GM12878 (cell line): Measurements from ENCODE around the gene CD84. TPM values are rescaled to one million over a fixed set of nuclear protein-coding genes. Genes with fewer than 3 reads are reported as not detected.

ENCODE experiments used
- ATAC-seq: fragments of 200-7000 bp; cut with Tn5 transposase; 3 replicates; pipeline ENCODE4 v1.9.1; 2020; ENCODE audit warnings: mild to moderate bottlenecking, moderate library complexity
- BruUV-seq: library from RNA; stranded (reverse); fragments of 400-500 nt; replicated peaks from 2 replicates; lab custom pipeline; 2021; lab: Mats Ljungman, UMichigan
- CTCF ChIA-PET: fragments of 300-600 bp; sonication (Branson Sonifier 250); formaldehyde crosslinking; extraction: SDS; loops from one replicate; lab custom pipeline; 2021; ENCODE audit warnings: inconsistent platforms; lab: Yijun Ruan, JAX
- POLR2A ChIA-PET: fragments of 350-600 bp; formaldehyde crosslinking; extraction: SDS; loops from one replicate; lab custom pipeline; 2021; ENCODE audit warnings: inconsistent platforms; lab: Charles Lee
- RAD21 ChIA-PET: fragments of 300-600 bp; sonication (Branson Sonifier 250); formaldehyde crosslinking; loops from one replicate; lab custom pipeline; 2023; ENCODE audit warnings: antibody characterized with exemption; ENCODE audit not compliant: unreplicated experiment; lab: Charles Lee
- SMC1A ChIA-PET: fragments of 300-600 bp; sonication (Branson Sonifier 250); formaldehyde crosslinking; loops from one replicate; lab custom pipeline; 2023; ENCODE audit not compliant: unreplicated experiment, uncharacterized antibody; lab: Charles Lee
- DNase-seq: peaks from one replicate; pipeline ENCODE4 v3.0.0-alpha.2; 2011; ENCODE audit warnings: low read depth, low spot score
- FAIRE-seq: peaks from 3 replicates; lab custom pipeline; 2011; peaks lifted over from hg19 to GRCh38; lab: Jason Lieb, UNC
- H2AFZ ChIP-seq: 2 replicates; pipeline ENCODE4 v1.6.0; 2011; ENCODE audit warnings: low read depth, low read length, control low read depth; ENCODE audit not compliant: control insufficient read depth
- H3K27ac ChIP-seq: 2 replicates; pipeline ENCODE4 v1.5.1; 2011; ENCODE audit warnings: control low read depth; ENCODE audit not compliant: control insufficient read depth, insufficient read depth
- H3K27me3 ChIP-seq, 2 experiments: replicated peaks in 1 of 2; 2 replicates each; pipeline versions ENCODE4 v1.6.0 to v1.6.1; 2011; ENCODE audit warnings: low read length in 1 of 2; ENCODE audit not compliant: control insufficient read depth in 2 of 2, insufficient read depth in 2 of 2
- H3K36me3 ChIP-seq, 2 experiments: 2 replicates each; pipeline ENCODE4 v1.5.1; 2011; ENCODE audit warnings: low read length in 1 of 2; ENCODE audit not compliant: control insufficient read depth in 2 of 2, insufficient read depth in 2 of 2
- H3K4me1 ChIP-seq: 2 replicates; pipeline ENCODE4 v1.6.1; 2011; ENCODE audit warnings: mild to moderate bottlenecking, low read length, moderate library complexity, mixed read lengths; ENCODE audit not compliant: control insufficient read depth, insufficient read depth
- H3K4me2 ChIP-seq: 2 replicates; pipeline ENCODE4 v1.6.0; 2011; ENCODE audit warnings: control low read depth; ENCODE audit not compliant: control insufficient read depth, insufficient read depth
- H3K4me3 ChIP-seq: fragments of 200-600 bp; sonication (generic); 2 replicates; pipeline ENCODE4 v1.5.1; 2016
- H3K79me2 ChIP-seq: 2 replicates; pipeline ENCODE4 v1.6.0; 2011; ENCODE audit warnings: low read length; ENCODE audit not compliant: control insufficient read depth, insufficient read depth
- H3K9ac ChIP-seq: 2 replicates; pipeline ENCODE4 v1.8.0; 2011; ENCODE audit warnings: low read length, control low read depth, mixed read lengths; ENCODE audit not compliant: control insufficient read depth, insufficient read depth
- H3K9me3 ChIP-seq: replicated peaks from 3 replicates; pipeline ENCODE4 v1.5.1; 2011; ENCODE audit warnings: mild to moderate bottlenecking, low read length; ENCODE audit not compliant: control insufficient read depth, insufficient read depth
- H4K20me1 ChIP-seq: 2 replicates; pipeline ENCODE4 v1.6.0; 2011; ENCODE audit not compliant: control insufficient read depth, insufficient read depth
- CBFB ChIP-seq: IDR thresholded peaks from 2 replicates; pipeline ENCODE4 v1.6.1; 2016; ENCODE audit warnings: antibody characterized with exemption, low read depth
- ETV6 ChIP-seq, 2 experiments: fragments of 450-650 bp in 1 of 2; IDR thresholded peaks in 1 of 2; conservative IDR thresholded peaks in 1 of 2; 2 replicates each; pipeline ENCODE4 v1.6.1; 2014; ENCODE audit warnings: antibody characterized with exemption in 1 of 2, borderline replicate concordance in 1 of 2, low read depth in 1 of 2, mild to moderate bottlenecking in 1 of 2, moderate library complexity in 1 of 2
- GATAD2B ChIP-seq: fragments of 450-650 bp; conservative IDR thresholded peaks from 2 replicates; pipeline ENCODE4 v1.6.1; 2017; ENCODE audit warnings: low read depth, mild to moderate bottlenecking, moderate library complexity
- IRF4 ChIP-seq: IDR thresholded peaks from 2 replicates; pipeline ENCODE4 v1.6.1; 2011; ENCODE audit warnings: low read depth, low read length
- MEF2B ChIP-seq: fragments of 450-650 bp; IDR thresholded peaks from 2 replicates; pipeline ENCODE4 v1.6.1; 2018; ENCODE audit warnings: mild to moderate bottlenecking, moderate library complexity; ENCODE audit not compliant: partially characterized antibody, poor library complexity, severe bottlenecking
- MTA3 ChIP-seq: IDR thresholded peaks from 2 replicates; pipeline ENCODE4 v1.6.1; 2012; ENCODE audit warnings: low read length, inconsistent platforms, borderline replicate concordance
- MYB ChIP-seq: fragments of 150-350 bp; IDR thresholded peaks from 2 replicates; pipeline ENCODE4 v1.6.1; 2014; ENCODE audit warnings: mild to moderate bottlenecking, low read depth, low read length, borderline replicate concordance
- NFXL1 ChIP-seq: fragments of 450-650 bp; IDR thresholded peaks from 2 replicates; pipeline ENCODE4 v1.6.1; 2017; ENCODE audit warnings: antibody characterized with exemption, mild to moderate bottlenecking, borderline replicate concordance
- NFYB ChIP-seq: IDR thresholded peaks from 2 replicates; pipeline ENCODE4 v1.6.1; 2011; ENCODE audit warnings: low read depth, mild to moderate bottlenecking, low read length, improper control_type of control experiment, moderate library complexity; ENCODE audit not compliant: insufficient read depth
- NRF1 ChIP-seq: conservative IDR thresholded peaks from 2 replicates; pipeline ENCODE4 v1.6.1; 2011; ENCODE audit warnings: mild to moderate bottlenecking, low read depth, low read length, improper control_type of control experiment
- REST ChIP-seq: IDR thresholded peaks from 2 replicates; pipeline ENCODE4 v1.6.1; 2012; ENCODE audit warnings: mild to moderate bottlenecking, low read depth, low read length
- RUNX3 ChIP-seq: IDR thresholded peaks from 2 replicates; pipeline ENCODE4 v1.6.1; 2012; ENCODE audit warnings: low read length, inconsistent platforms
- STAT3 ChIP-seq: IDR thresholded peaks from 2 replicates; pipeline ENCODE4 v1.6.1; 2011; ENCODE audit warnings: low read depth, low read length, improper control_type of control experiment
- WGBS: methylation state at CpG from one replicate; pipeline ENCODE4 v1.1.6; 2016; ENCODE audit warnings: low lambda C conversion rate; ENCODE audit not compliant: insufficient replicate concordance, insufficient coverage; ENCODE audit errors: missing lambda C conversion rate; 5-methylcytosine and 5-hydroxymethylcytosine counted together
- in situ Hi-C: fragments of 300-500 bp; cut with MboI; formaldehyde crosslinking; loops from 9 replicates; pipeline ENCODE4 v1.14.3; 2018; ENCODE audit warnings: mixed read lengths
- intact Hi-C: fragments of 100-400 bp; cut with micrococcal nuclease; formaldehyde crosslinking; loops from one replicate; pipeline ENCODE4 v1.14.2; 2022; ENCODE audit not compliant: unreplicated experiment
- polyA plus RNA-seq, 11 experiments: library from polyadenylated mRNA; depleted of rRNA in 4 of 11; unstranded in 6 of 11; stranded (reverse) in 5 of 11; fragments of >200 nt; fragmentation: Nextera tagmentation in 4 of 11; fragmentation: Illumina TruSeq in 1 of 11; extraction: Ambion mirVana in 4 of 11; extraction: Trizol in 1 of 11; gene quantifications; 1 replicate in 1 of 11; 2 replicates in 10 of 11; pipeline versions ENCODE4 v1.2.1 to v1.2.3, GENCODE V29; 2011 to 2016; ENCODE audit warnings: inconsistent platforms in 2 of 11, missing spikeins in 2 of 11, low read depth in 1 of 11
- total RNA-seq, 4 experiments: library from RNA; depleted of rRNA in 3 of 4; stranded (reverse); fragments of >200 nt in 3 of 4; fragmentation: Illumina TruSeq in 1 of 4; extraction: Trizol in 1 of 4; gene quantifications; 2 replicates each; pipeline versions ENCODE4 v1.2.1 to v1.2.3, GENCODE V29; 2013 to 2021
- TF ChIP-seq, protein P1 (sequence below): fragments of 450-650 bp; IDR thresholded peaks from 2 replicates; pipeline ENCODE4 v1.6.1; 2017; ENCODE audit warnings: mild to moderate bottlenecking, low read depth, inconsistent platforms; ENCODE audit not compliant: poor library complexity, severe bottlenecking

Gene CD84
- total and polyA plus RNA-seq, 10 of the 15 experiments (the other 5 are each of a cell fraction or from before 2014, with no cell fraction given) = 3.4 to 20.3 (median 11.7) TPM

GRCh38 chr1:160626509-160627342 lies 47.4 kb upstream of the CD84 start (continued):
- TF ChIP-seq ETV6 (conservative IDR thresholded peaks at IDR 0.05 in 1 of 2, IDR thresholded peaks at IDR 0.05 in 1 of 2; ENCODE audit: borderline replicate concordance in 1 of 2, low read depth in 1 of 2) (no peak), MTA3 (peak; percentile 77; the same call in 1 of the 2 replicates), RUNX3 (peak; percentile 80), NRF1 (no peak), MEF2B (no peak), CBFB (no peak; the same call in 1 of the 2 replicates)

GRCh38 chr1:160625725-160626498 lies 46.6 kb upstream of the CD84 start:
- H3K9ac ChIP-seq = peak overlapping the region; percentile 51
- POLR2A ChIA-PET = interaction anchor here (0.7 to 6.0 kb wide), 16 partner anchors 10 to 281 kb away, joined by 3 to 68 read pairs (median 4); partner anchors contain the start of gene SLAMF1
- RAD21 ChIA-PET = interaction anchor here (0.6 to 15.7 kb wide), 11 partner anchors 12 to 195 kb away, joined by 3 to 194 read pairs (median 5); partner anchors contain the start of gene SLAMF1
- no peaks in the 10 kb centered on the region for H3K27me3 ChIP-seq
- WGBS = 0% methylated on average over 10 of the region's 10 CpGs
- DNase-seq (no peak), ATAC-seq (peak; percentile 24), FAIRE-seq (no peak)
- in situ Hi-C loops (no loop called here), intact Hi-C loops (loop anchor here (2.0 kb wide), 1 partner anchor 21 kb away; the partner anchor contains the start of gene SLAMF1)
- no TSS peak for BruUV-seq
- peaks cover 85% of the 10 kb centered on the region for H3K4me1 ChIP-seq
- no peaks in the 10 kb centered on the region for H4K20me1 ChIP-seq
- peak overlapping the region; percentile 92 for H3K27ac ChIP-seq
- no peaks in the 10 kb centered on the region for H3K9me3 ChIP-seq
- peak overlapping the region; percentile 26; the same call in 1 of the 2 replicates for H3K4me3 ChIP-seq
- H2AFZ ChIP-seq = no peak overlapping the region
- peaks cover 12 to 17% of the 10 kb centered on the region in 2 experiments for H3K36me3 ChIP-seq
- SMC1A ChIA-PET = interaction anchor here (1.0 to 17.6 kb wide), 17 partner anchors 8 to 197 kb away, joined by 3 to 259 read pairs (median 5); partner anchors contain the start of gene SLAMF1
- peaks cover 72% of the 10 kb centered on the region for H3K79me2 ChIP-seq
- CTCF ChIA-PET = interaction anchor here (0.9 to 2.8 kb wide), 5 partner anchors 14 to 151 kb away, joined by 3 to 14 read pairs (median 4); no protein-coding TSS in a partner anchor
- peak overlapping the region; percentile 66 for H3K4me2 ChIP-seq
- TF ChIP-seq NFYB (no peak), GATAD2B (no peak), NFXL1 (no peak), MYB (no peak), REST (no peak), IRF4 (no peak), STAT3 (no peak)
- TF ChIP-seq, protein P1, sequence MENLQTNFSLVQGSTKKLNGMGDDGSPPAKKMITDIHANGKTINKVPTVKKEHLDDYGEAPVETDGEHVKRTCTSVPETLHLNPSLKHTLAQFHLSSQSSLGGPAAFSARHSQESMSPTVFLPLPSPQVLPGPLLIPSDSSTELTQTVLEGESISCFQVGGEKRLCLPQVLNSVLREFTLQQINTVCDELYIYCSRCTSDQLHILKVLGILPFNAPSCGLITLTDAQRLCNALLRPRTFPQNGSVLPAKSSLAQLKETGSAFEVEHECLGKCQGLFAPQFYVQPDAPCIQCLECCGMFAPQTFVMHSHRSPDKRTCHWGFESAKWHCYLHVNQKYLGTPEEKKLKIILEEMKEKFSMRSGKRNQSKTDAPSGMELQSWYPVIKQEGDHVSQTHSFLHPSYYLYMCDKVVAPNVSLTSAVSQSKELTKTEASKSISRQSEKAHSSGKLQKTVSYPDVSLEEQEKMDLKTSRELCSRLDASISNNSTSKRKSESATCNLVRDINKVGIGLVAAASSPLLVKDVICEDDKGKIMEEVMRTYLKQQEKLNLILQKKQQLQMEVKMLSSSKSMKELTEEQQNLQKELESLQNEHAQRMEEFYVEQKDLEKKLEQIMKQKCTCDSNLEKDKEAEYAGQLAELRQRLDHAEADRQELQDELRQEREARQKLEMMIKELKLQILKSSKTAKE = no peak
